GM12878 (cell line): Measurements from ENCODE around the gene NUCB1. TPM values are rescaled to one million over a fixed set of nuclear protein-coding genes. Genes with fewer than 3 reads are reported as not detected.

Source experiments
- ATAC-seq: fragments of 200-7000 bp; cut with Tn5 transposase; 3 replicates; pipeline ENCODE4 v1.9.1; 2020; ENCODE audit warnings: mild to moderate bottlenecking, moderate library complexity
- BruUV-seq: library from RNA; stranded (reverse); fragments of 400-500 nt; replicated peaks from 2 replicates; lab custom pipeline; 2021; lab: Mats Ljungman, UMichigan
- CTCF ChIA-PET: fragments of 300-600 bp; sonication (Branson Sonifier 250); formaldehyde crosslinking; extraction: SDS; loops from one replicate; lab custom pipeline; 2021; ENCODE audit warnings: inconsistent platforms; lab: Yijun Ruan, JAX
- POLR2A ChIA-PET: fragments of 350-600 bp; formaldehyde crosslinking; extraction: SDS; loops from one replicate; lab custom pipeline; 2021; ENCODE audit warnings: inconsistent platforms; lab: Charles Lee
- RAD21 ChIA-PET: fragments of 300-600 bp; sonication (Branson Sonifier 250); formaldehyde crosslinking; loops from one replicate; lab custom pipeline; 2023; ENCODE audit warnings: antibody characterized with exemption; ENCODE audit not compliant: unreplicated experiment; lab: Charles Lee
- SMC1A ChIA-PET: fragments of 300-600 bp; sonication (Branson Sonifier 250); formaldehyde crosslinking; loops from one replicate; lab custom pipeline; 2023; ENCODE audit not compliant: unreplicated experiment, uncharacterized antibody; lab: Charles Lee
- DNase-seq: peaks from one replicate; pipeline ENCODE4 v3.0.0-alpha.2; 2011; ENCODE audit warnings: low read depth, low spot score
- FAIRE-seq: peaks from 3 replicates; lab custom pipeline; 2011; peaks lifted over from hg19 to GRCh38; lab: Jason Lieb, UNC
- H2AFZ ChIP-seq: 2 replicates; pipeline ENCODE4 v1.6.0; 2011; ENCODE audit warnings: low read depth, low read length, control low read depth; ENCODE audit not compliant: control insufficient read depth
- H3K27ac ChIP-seq: 2 replicates; pipeline ENCODE4 v1.5.1; 2011; ENCODE audit warnings: control low read depth; ENCODE audit not compliant: control insufficient read depth, insufficient read depth
- H3K27me3 ChIP-seq, 2 experiments: replicated peaks in 1 of 2; 2 replicates each; pipeline versions ENCODE4 v1.6.0 to v1.6.1; 2011; ENCODE audit warnings: low read length in 1 of 2; ENCODE audit not compliant: control insufficient read depth in 2 of 2, insufficient read depth in 2 of 2
- H3K36me3 ChIP-seq, 2 experiments: 2 replicates each; pipeline ENCODE4 v1.5.1; 2011; ENCODE audit warnings: low read length in 1 of 2; ENCODE audit not compliant: control insufficient read depth in 2 of 2, insufficient read depth in 2 of 2
- H3K4me1 ChIP-seq: 2 replicates; pipeline ENCODE4 v1.6.1; 2011; ENCODE audit warnings: mild to moderate bottlenecking, low read length, moderate library complexity, mixed read lengths; ENCODE audit not compliant: control insufficient read depth, insufficient read depth
- H3K4me2 ChIP-seq: 2 replicates; pipeline ENCODE4 v1.6.0; 2011; ENCODE audit warnings: control low read depth; ENCODE audit not compliant: control insufficient read depth, insufficient read depth
- H3K4me3 ChIP-seq: fragments of 200-600 bp; sonication (generic); 2 replicates; pipeline ENCODE4 v1.5.1; 2016
- H3K79me2 ChIP-seq: 2 replicates; pipeline ENCODE4 v1.6.0; 2011; ENCODE audit warnings: low read length; ENCODE audit not compliant: control insufficient read depth, insufficient read depth
- H3K9ac ChIP-seq: 2 replicates; pipeline ENCODE4 v1.8.0; 2011; ENCODE audit warnings: low read length, control low read depth, mixed read lengths; ENCODE audit not compliant: control insufficient read depth, insufficient read depth
- H3K9me3 ChIP-seq: replicated peaks from 3 replicates; pipeline ENCODE4 v1.5.1; 2011; ENCODE audit warnings: mild to moderate bottlenecking, low read length; ENCODE audit not compliant: control insufficient read depth, insufficient read depth
- H4K20me1 ChIP-seq: 2 replicates; pipeline ENCODE4 v1.6.0; 2011; ENCODE audit not compliant: control insufficient read depth, insufficient read depth
- CEBPB ChIP-seq, 2 experiments: fragments of 150-350 bp in 1 of 2; IDR thresholded peaks; 2 replicates each; pipeline ENCODE4 v1.6.1; 2012 to 2014; ENCODE audit warnings: low read depth in 2 of 2, low read length in 2 of 2, borderline replicate concordance in 1 of 2, inconsistent platforms in 1 of 2
- EGR1 ChIP-seq, 2 experiments: IDR thresholded peaks; 1 replicate in 1 of 2; 2 replicates in 1 of 2; pipeline ENCODE4 v1.6.1; 2011 to 2012; ENCODE audit warnings: low read depth in 2 of 2, low read length in 2 of 2, borderline replicate concordance in 1 of 2, mild to moderate bottlenecking in 1 of 2, moderate library complexity in 1 of 2
- ETV6 ChIP-seq, 2 experiments: fragments of 450-650 bp in 1 of 2; IDR thresholded peaks in 1 of 2; conservative IDR thresholded peaks in 1 of 2; 2 replicates each; pipeline ENCODE4 v1.6.1; 2014; ENCODE audit warnings: antibody characterized with exemption in 1 of 2, borderline replicate concordance in 1 of 2, low read depth in 1 of 2, mild to moderate bottlenecking in 1 of 2, moderate library complexity in 1 of 2
- FOXM1 ChIP-seq: IDR thresholded peaks from 2 replicates; pipeline ENCODE4 v1.6.1; 2012; ENCODE audit warnings: low read depth, mild to moderate bottlenecking, inconsistent platforms, low read length, moderate library complexity
- HDGF ChIP-seq: fragments of 450-650 bp; IDR thresholded peaks from 2 replicates; pipeline ENCODE4 v1.6.1; 2016; ENCODE audit warnings: antibody characterized with exemption
- IKZF2 ChIP-seq, 2 experiments: fragments of 450-650 bp; IDR thresholded peaks; 2 replicates each; pipeline ENCODE4 v1.6.1; 2017; ENCODE audit warnings: mild to moderate bottlenecking in 2 of 2, moderate library complexity in 2 of 2
- JUNB ChIP-seq: IDR thresholded peaks from 2 replicates; pipeline ENCODE4 v1.6.1; 2016; ENCODE audit warnings: antibody characterized with exemption, mild to moderate bottlenecking
- JUND ChIP-seq: IDR thresholded peaks from 2 replicates; pipeline ENCODE4 v1.6.1; 2012; ENCODE audit warnings: low read depth, mild to moderate bottlenecking, low read length, improper control_type of control experiment, moderate library complexity
- MYC ChIP-seq: IDR thresholded peaks from 2 replicates; pipeline ENCODE4 v1.6.1; 2011; ENCODE audit warnings: mild to moderate bottlenecking, low read length, moderate library complexity, inconsistent platforms; ENCODE audit not compliant: insufficient read depth, insufficient replicate concordance, insufficient read length, severe bottlenecking
- NBN ChIP-seq: fragments of 450-650 bp; IDR thresholded peaks from 2 replicates; pipeline ENCODE4 v1.6.1; 2016
- NFIC ChIP-seq: IDR thresholded peaks from 2 replicates; pipeline ENCODE4 v1.6.1; 2012; ENCODE audit warnings: low read depth, mild to moderate bottlenecking, inconsistent platforms, low read length, moderate library complexity
- NFYA ChIP-seq: IDR thresholded peaks from 2 replicates; pipeline ENCODE4 v1.6.1; 2011; ENCODE audit warnings: low read depth, mild to moderate bottlenecking, low read length, improper control_type of control experiment, borderline replicate concordance
- RELA ChIP-seq: fragments of 450-650 bp; IDR thresholded peaks from 2 replicates; pipeline ENCODE4 v1.8.0; 2014; ENCODE audit warnings: borderline replicate concordance; ENCODE audit not compliant: partially characterized antibody
- YBX1 ChIP-seq: fragments of 450-650 bp; IDR thresholded peaks from 2 replicates; pipeline ENCODE4 v1.6.1; 2016; ENCODE audit warnings: antibody characterized with exemption
- ZNF207 ChIP-seq: fragments of 450-650 bp; IDR thresholded peaks from 2 replicates; pipeline ENCODE4 v1.6.1; 2014; ENCODE audit warnings: antibody characterized with exemption, mild to moderate bottlenecking, borderline replicate concordance
- WGBS: methylation state at CpG from one replicate; pipeline ENCODE4 v1.1.6; 2016; ENCODE audit warnings: low lambda C conversion rate; ENCODE audit not compliant: insufficient replicate concordance, insufficient coverage; ENCODE audit errors: missing lambda C conversion rate; 5-methylcytosine and 5-hydroxymethylcytosine counted together
- in situ Hi-C: fragments of 300-500 bp; cut with MboI; formaldehyde crosslinking; loops from 9 replicates; pipeline ENCODE4 v1.14.3; 2018; ENCODE audit warnings: mixed read lengths
- intact Hi-C: fragments of 100-400 bp; cut with micrococcal nuclease; formaldehyde crosslinking; loops from one replicate; pipeline ENCODE4 v1.14.2; 2022; ENCODE audit not compliant: unreplicated experiment
- polyA plus RNA-seq, 11 experiments: library from polyadenylated mRNA; depleted of rRNA in 4 of 11; unstranded in 6 of 11; stranded (reverse) in 5 of 11; fragments of >200 nt; fragmentation: Nextera tagmentation in 4 of 11; fragmentation: Illumina TruSeq in 1 of 11; extraction: Ambion mirVana in 4 of 11; extraction: Trizol in 1 of 11; gene quantifications; 1 replicate in 1 of 11; 2 replicates in 10 of 11; pipeline versions ENCODE4 v1.2.1 to v1.2.3, GENCODE V29; 2011 to 2016; ENCODE audit warnings: inconsistent platforms in 2 of 11, missing spikeins in 2 of 11, low read depth in 1 of 11
- total RNA-seq, 4 experiments: library from RNA; depleted of rRNA in 3 of 4; stranded (reverse); fragments of >200 nt in 3 of 4; fragmentation: Illumina TruSeq in 1 of 4; extraction: Trizol in 1 of 4; gene quantifications; 2 replicates each; pipeline versions ENCODE4 v1.2.1 to v1.2.3, GENCODE V29; 2013 to 2021
- TF ChIP-seq, protein P1 (sequence below): fragments of 450-650 bp; IDR thresholded peaks from 2 replicates; pipeline ENCODE4 v1.6.1; 2017; ENCODE audit warnings: borderline replicate concordance
- TF ChIP-seq, protein P2 (sequence below): IDR thresholded peaks from 2 replicates; pipeline ENCODE4 v1.6.1; 2011; ENCODE audit warnings: mild to moderate bottlenecking, low read depth, low read length, moderate library complexity; ENCODE audit not compliant: insufficient replicate concordance
- TF ChIP-seq, protein P3 (sequence below): IDR thresholded peaks from 2 replicates; pipeline ENCODE4 v1.6.1; 2011; ENCODE audit warnings: low read depth, mild to moderate bottlenecking, low read length, moderate library complexity, borderline replicate concordance; ENCODE audit errors: extremely low read depth
- TF ChIP-seq, protein P4 (sequence below): IDR thresholded peaks from 2 replicates; pipeline ENCODE4 v1.6.1; 2012; ENCODE audit warnings: low read depth, low read length, improper control_type of control experiment

Gene NUCB1
- total and polyA plus RNA-seq, 10 of the 15 experiments (the other 5 are each of a cell fraction or from before 2014, with no cell fraction given): 1.8 to 112 (median 44.5) TPM

DNA sequence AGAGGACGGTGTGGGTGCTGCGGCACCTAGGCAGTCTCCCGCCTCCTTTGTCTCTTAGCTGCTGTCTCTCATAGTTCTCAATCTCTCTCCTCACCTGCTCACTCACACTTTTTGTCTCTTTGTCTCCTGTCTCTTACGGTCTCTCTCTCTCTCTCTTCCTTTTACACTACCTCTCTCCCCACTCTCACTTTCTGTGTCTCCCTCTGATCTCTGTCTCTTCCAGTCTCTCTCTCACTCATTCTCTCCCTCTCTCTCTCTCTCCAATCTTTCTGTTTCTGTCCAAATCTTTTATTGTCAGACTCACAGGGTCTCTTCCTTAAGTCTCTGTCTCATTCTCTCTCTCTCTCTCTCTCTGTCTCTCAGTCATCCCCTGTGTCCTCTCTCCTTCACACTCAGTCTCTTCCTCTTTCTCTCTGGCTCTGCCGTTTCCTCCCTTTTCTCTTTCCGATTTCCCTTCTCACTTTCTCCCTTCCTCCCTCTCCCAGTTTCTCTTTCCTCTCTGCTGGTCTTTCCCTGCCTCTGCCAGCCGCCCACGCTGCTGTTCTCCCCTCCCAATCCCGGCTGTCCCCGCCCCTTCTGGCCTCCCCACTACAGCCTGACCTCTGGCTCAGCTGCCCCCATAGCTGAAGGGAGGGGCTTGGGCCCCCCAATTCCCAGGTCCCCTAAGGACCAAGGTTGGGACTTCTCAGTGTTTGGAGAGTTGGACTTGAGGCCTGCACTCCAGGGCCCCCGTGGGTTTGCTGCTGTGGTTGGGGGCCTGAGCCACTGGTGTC is 31.8 kb upstream of the NUCB1 start, which contains the start of gene PLEKHA4:
Gene PLEKHA4 (minus strand): TSS at position 504 of the 773 bp plus-strand sequence. CDS start 997 bp downstream, outside the sequence.
- peak within 1 kb of the TSS; percentile 66 for H2AFZ ChIP-seq
- POLR2A ChIA-PET: interaction anchor here (0.6 to 1.3 kb wide), 2 partner anchors 28 to 102 kb away, joined by 4 to 6 read pairs; no protein-coding TSS in a partner anchor
- CTCF ChIA-PET: interaction anchor here (0.9 to 1.2 kb wide), 2 partner anchors 26 to 27 kb away, joined by 3 read pairs; no protein-coding TSS in a partner anchor
- peak within 1 kb of the TSS; percentile 17; the same call in 1 of the 2 replicates for H3K4me2 ChIP-seq
- no peaks in the 10 kb centered on the region for H4K20me1 ChIP-seq
- DNase-seq (no peak), ATAC-seq (no peak), FAIRE-seq (peak; percentile 56)
- no peak within 1 kb of the TSS for H3K9ac ChIP-seq
- peaks cover 11% of the 10 kb centered on the region for H3K79me2 ChIP-seq
- H3K4me3 ChIP-seq: no peak within 1 kb of the TSS
- H3K4me1 ChIP-seq: peaks cover 33% of the 10 kb centered on the region
- SMC1A ChIA-PET: no interaction called here
- in situ Hi-C loops (no loop called here), intact Hi-C loops (no loop called here)
- RAD21 ChIA-PET: no interaction called here
- no peaks in the 10 kb centered on the region for H3K27me3 ChIP-seq
- H3K9me3 ChIP-seq: no peaks in the 10 kb centered on the region
- BruUV-seq: no TSS peak
- WGBS: 16% methylated on average over 11 of the region's 11 CpGs
- H3K36me3 ChIP-seq: no peaks in the 10 kb centered on the region
- no peak within 1 kb of the TSS; the same call in 1 of the 2 replicates for H3K27ac ChIP-seq
- TF ChIP-seq EGR1 (IDR thresholded peaks at IDR 0.05; ENCODE audit: borderline replicate concordance in 1 of 2, low read depth in 2 of 2, low read length in 2 of 2): peak in 1 of 2 experiments; percentile 43; a peak in 1 of 3 replicates
- TF ChIP-seq MYC: no peak
- no peak for TF ChIP-seq NFYA
- TF ChIP-seq, protein P1, sequence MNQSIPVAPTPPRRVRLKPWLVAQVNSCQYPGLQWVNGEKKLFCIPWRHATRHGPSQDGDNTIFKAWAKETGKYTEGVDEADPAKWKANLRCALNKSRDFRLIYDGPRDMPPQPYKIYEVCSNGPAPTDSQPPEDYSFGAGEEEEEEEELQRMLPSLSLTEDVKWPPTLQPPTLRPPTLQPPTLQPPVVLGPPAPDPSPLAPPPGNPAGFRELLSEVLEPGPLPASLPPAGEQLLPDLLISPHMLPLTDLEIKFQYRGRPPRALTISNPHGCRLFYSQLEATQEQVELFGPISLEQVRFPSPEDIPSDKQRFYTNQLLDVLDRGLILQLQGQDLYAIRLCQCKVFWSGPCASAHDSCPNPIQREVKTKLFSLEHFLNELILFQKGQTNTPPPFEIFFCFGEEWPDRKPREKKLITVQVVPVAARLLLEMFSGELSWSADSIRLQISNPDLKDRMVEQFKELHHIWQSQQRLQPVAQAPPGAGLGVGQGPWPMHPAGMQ: peak; percentile 21; the same call in 1 of the 2 replicates
- TF ChIP-seq, protein P2, sequence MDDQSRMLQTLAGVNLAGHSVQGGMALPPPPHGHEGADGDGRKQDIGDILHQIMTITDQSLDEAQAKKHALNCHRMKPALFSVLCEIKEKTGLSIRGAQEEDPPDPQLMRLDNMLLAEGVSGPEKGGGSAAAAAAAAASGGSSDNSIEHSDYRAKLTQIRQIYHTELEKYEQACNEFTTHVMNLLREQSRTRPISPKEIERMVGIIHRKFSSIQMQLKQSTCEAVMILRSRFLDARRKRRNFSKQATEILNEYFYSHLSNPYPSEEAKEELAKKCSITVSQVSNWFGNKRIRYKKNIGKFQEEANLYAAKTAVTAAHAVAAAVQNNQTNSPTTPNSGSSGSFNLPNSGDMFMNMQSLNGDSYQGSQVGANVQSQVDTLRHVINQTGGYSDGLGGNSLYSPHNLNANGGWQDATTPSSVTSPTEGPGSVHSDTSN: no peak
- TF ChIP-seq RELA: no peak
- TF ChIP-seq, protein P3, sequence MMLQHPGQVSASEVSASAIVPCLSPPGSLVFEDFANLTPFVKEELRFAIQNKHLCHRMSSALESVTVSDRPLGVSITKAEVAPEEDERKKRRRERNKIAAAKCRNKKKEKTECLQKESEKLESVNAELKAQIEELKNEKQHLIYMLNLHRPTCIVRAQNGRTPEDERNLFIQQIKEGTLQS: no peak
- peak; percentile 53 to 58; a peak in 3 of 4 replicates for TF ChIP-seq IKZF2 (IDR thresholded peaks at IDR 0.05)
- peak in 1 of 2 experiments; percentile 1; a peak in 1 of 4 replicates for TF ChIP-seq ETV6 (conservative IDR thresholded peaks at IDR 0.05 in 1 of 2, IDR thresholded peaks at IDR 0.05 in 1 of 2; ENCODE audit: borderline replicate concordance in 1 of 2, low read depth in 1 of 2)
- TF ChIP-seq, protein P4, sequence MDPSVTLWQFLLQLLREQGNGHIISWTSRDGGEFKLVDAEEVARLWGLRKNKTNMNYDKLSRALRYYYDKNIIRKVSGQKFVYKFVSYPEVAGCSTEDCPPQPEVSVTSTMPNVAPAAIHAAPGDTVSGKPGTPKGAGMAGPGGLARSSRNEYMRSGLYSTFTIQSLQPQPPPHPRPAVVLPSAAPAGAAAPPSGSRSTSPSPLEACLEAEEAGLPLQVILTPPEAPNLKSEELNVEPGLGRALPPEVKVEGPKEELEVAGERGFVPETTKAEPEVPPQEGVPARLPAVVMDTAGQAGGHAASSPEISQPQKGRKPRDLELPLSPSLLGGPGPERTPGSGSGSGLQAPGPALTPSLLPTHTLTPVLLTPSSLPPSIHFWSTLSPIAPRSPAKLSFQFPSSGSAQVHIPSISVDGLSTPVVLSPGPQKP: no peak
- TF ChIP-seq NFIC: no peak
- TF ChIP-seq NBN: peak; percentile 47; the same call in 1 of the 2 replicates
- no peak for TF ChIP-seq JUND
- no peak for TF ChIP-seq FOXM1
- TF ChIP-seq ZNF207: no peak
- TF ChIP-seq JUNB: no peak
- TF ChIP-seq YBX1: peak; percentile 68; the same call in 1 of the 2 replicates
- peak; percentile 29; the same call in 1 of the 2 replicates for TF ChIP-seq HDGF
- TF ChIP-seq CEBPB (IDR thresholded peaks at IDR 0.05; ENCODE audit: borderline replicate concordance in 1 of 2, low read depth in 2 of 2, low read length in 2 of 2): no peak
